ENCODE data around the gene ADSS1.

ADSS1 gene

GRCh38 chr14:104712881-104713734 is 10.9 kb upstream of the ADSS1 start:
- no peak for DNase-seq (ENCODE audit: low read depth, low spot score)
- no peak overlapping the region for H3K4me3 ChIP-seq (ENCODE audit: low read length)

GRCh38 chr14:104714066-104714465 is 10.0 kb upstream of the ADSS1 start:
- DNase-seq (ENCODE audit: low read depth, low spot score) = no peak

GRCh38 chr14:104714681-104715080 is 9.3 kb upstream of the ADSS1 start:
- no peak overlapping the region for H3K4me3 ChIP-seq (ENCODE audit: low read length)
- no peak for DNase-seq (ENCODE audit: low read depth, low spot score)

More at GRCh38 chr14:104714066-104714465, 10.0 kb upstream of the ADSS1 start:
- no peak overlapping the region for H3K4me3 ChIP-seq (ENCODE audit: low read length)

- no peak for DNase-seq (ENCODE audit: low read depth, low spot score)
- no peak overlapping the region for H3K4me3 ChIP-seq (ENCODE audit: low read length)
Observed at GRCh38 chr14:104715416-104715815, 8.6 kb upstream of the ADSS1 start.

GRCh38 chr14:104715871-104716270 is 8.2 kb upstream of the ADSS1 start:
- no peak overlapping the region for H3K4me3 ChIP-seq (ENCODE audit: low read length)
- DNase-seq (ENCODE audit: low read depth, low spot score) = no peak

GRCh38 chr14:104717137-104717536 is 6.9 kb upstream of the ADSS1 start:
- no peak overlapping the region for H3K4me3 ChIP-seq (ENCODE audit: low read length)
- DNase-seq (ENCODE audit: low read depth, low spot score) = no peak

GRCh38 chr14:104717646-104718045 is 6.4 kb upstream of the ADSS1 start:
- DNase-seq (ENCODE audit: low read depth, low spot score) = no peak
- H3K4me3 ChIP-seq (ENCODE audit: low read length) = no peak overlapping the region

GRCh38 chr14:104718147-104718546 is 5.9 kb upstream of the ADSS1 start:
- no peak for DNase-seq (ENCODE audit: low read depth, low spot score)
- H3K4me3 ChIP-seq (ENCODE audit: low read length) = no peak overlapping the region

GRCh38 chr14:104718871-104719270 is 5.2 kb upstream of the ADSS1 start:
- no peak overlapping the region for H3K4me3 ChIP-seq (ENCODE audit: low read length)
- no peak for DNase-seq (ENCODE audit: low read depth, low spot score)

- H3K4me3 ChIP-seq (ENCODE audit: low read length) = no peak overlapping the region
- DNase-seq (ENCODE audit: low read depth, low spot score) = no peak
Observed at GRCh38 chr14:104719343-104719742, 4.7 kb upstream of the ADSS1 start.

GRCh38 chr14:104721505-104722431 is 2.3 kb upstream of the ADSS1 start:
- no peak for DNase-seq (ENCODE audit: low read depth, low spot score)
- H3K4me3 ChIP-seq (ENCODE audit: low read length) = no peak overlapping the region

GRCh38 chr14:104722938-104723650 is 935 bp upstream of the ADSS1 start:
- no peak for DNase-seq (ENCODE audit: low read depth, low spot score)
- no peak overlapping the region; the same call in 1 of the 2 replicates for H3K4me3 ChIP-seq (ENCODE audit: low read length)

- peak overlapping the region; percentile 63 for H3K4me3 ChIP-seq (ENCODE audit: low read length)
- no peak for DNase-seq (ENCODE audit: low read depth, low spot score)
Observed at GRCh38 chr14:104724407-104724980, 465 bp downstream of the ADSS1 start.

GRCh38 chr14:104724981-104725771 is 1.1 kb downstream of the ADSS1 start:
- no peak overlapping the region for H3K4me3 ChIP-seq (ENCODE audit: low read length)
- no peak for DNase-seq (ENCODE audit: low read depth, low spot score)

- no peak overlapping the region for H3K4me3 ChIP-seq (ENCODE audit: low read length)
- no peak for DNase-seq (ENCODE audit: low read depth, low spot score)
Observed at GRCh38 chr14:104725772-104726548, 1.9 kb downstream of the ADSS1 start.

- H3K4me3 ChIP-seq (ENCODE audit: low read length) = no peak overlapping the region
Observed at GRCh38 chr14:104726600-104727451, 2.8 kb downstream of the ADSS1 start.

GRCh38 chr14:104728631-104729030 is 4.6 kb downstream of the ADSS1 start:
- no peak for DNase-seq (ENCODE audit: low read depth, low spot score)
- H3K4me3 ChIP-seq (ENCODE audit: low read length) = no peak overlapping the region

More at GRCh38 chr14:104726600-104727451, 2.8 kb downstream of the ADSS1 start:
- DNase-seq (ENCODE audit: low read depth, low spot score) = no peak

All from Jurkat, Clone E6-1 (cell line).